Articular chondrocyte of knee joint (primary cell): ENCODE measurements around the gene ASB1. TPM values are rescaled to one million over a fixed set of nuclear protein-coding genes. Genes with fewer than 3 reads are reported as not detected.

Experiments used
- small RNA-seq: library from RNA; depleted of rRNA; stranded (forward); fragments of <200 nt; gene quantifications from one replicate; pipeline ENCODE3, GENCODE V24; 2012
- total RNA-seq: library from RNA; depleted of rRNA; stranded (reverse); fragments of >200 nt; gene quantifications from 2 replicates; pipeline ENCODE4 v1.2.3, GENCODE V29; 2012

ASB1 gene, protein sequence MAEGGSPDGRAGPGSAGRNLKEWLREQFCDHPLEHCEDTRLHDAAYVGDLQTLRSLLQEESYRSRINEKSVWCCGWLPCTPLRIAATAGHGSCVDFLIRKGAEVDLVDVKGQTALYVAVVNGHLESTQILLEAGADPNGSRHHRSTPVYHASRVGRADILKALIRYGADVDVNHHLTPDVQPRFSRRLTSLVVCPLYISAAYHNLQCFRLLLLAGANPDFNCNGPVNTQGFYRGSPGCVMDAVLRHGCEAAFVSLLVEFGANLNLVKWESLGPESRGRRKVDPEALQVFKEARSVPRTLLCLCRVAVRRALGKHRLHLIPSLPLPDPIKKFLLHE
- 12.6 and 14.4 TPM in 2 replicates for total RNA-seq

DNA sequence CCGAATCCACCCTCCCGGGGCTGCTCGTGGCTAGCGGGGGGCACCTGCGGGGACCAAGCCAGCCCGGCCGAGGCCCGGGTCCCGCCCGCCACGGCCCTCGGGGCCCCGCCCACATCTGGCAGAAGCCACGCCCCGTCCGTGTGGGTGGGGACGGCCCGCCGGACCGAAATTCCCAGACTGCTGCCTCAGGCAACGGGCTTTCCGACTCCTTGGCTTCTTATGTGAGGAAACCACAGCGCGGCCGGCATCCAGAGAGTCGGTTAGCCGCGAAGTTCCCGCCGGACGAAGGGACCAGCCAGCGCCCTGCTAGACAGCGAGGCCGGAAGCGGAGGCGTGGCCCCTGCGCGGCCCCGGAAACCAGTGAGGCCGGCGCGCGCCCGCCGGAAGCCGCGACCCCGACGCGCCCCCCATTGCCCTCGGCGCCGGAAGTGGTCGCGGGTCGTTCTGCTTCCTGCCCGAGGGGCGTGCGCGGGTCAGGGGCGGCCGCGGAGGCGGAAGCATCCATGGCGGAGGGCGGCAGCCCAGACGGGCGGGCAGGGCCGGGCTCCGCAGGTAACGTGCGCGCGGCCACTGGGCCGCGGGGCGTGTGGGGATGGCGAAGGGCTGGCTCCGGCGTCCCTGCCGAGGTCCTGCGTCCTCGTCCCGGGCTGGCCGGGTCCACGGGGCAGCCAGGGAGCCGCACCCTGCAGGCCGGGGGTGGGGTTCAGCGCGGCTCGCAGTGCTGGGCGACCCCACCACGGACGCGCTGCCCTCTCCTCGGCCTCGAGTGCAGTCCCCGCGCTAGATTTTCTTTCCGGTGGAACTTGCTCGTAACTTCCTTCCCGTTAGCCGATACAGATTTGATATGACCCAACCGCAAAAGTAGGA, at the start of gene ASB1:
TSS of gene ASB1 (plus strand) at position 360 of the 867 bp plus-strand sequence. CDS start at position 504, 144 bp downstream.

Small RNA genes lying within 50 kb of the gene (small RNA-seq; reads per million reads assigned to genes)
- gene RNU6-234P: not detected

Other genes with a start within 250 kb of the ASB1 start
- 21.9 and 26.1 TPM in 2 replicates for gene ILKAP, start 223.2 kb upstream of the ASB1 start, total RNA-seq
- gene HES6, start 186.9 kb upstream of the ASB1 start, total RNA-seq: 0.86 and 1.6 TPM in 2 replicates
- gene PER2, start 138.3 kb upstream of the ASB1 start, total RNA-seq: 5.6 and 6.1 TPM in 2 replicates
- 10.3 and 11.2 TPM in 2 replicates for gene TRAF3IP1, start 106.4 kb upstream of the ASB1 start, total RNA-seq